HEK293 (cell line): ENCODE data around the gene FLT4.
A peak's percentile ranks its signal among the peaks of the same experiment; 100 is the strongest.

Experiments used
- CTCF ChIA-PET: fragments of 350-600 bp; formaldehyde crosslinking; extraction: SDS; loops from one replicate; lab custom pipeline; 2021; ENCODE audit warnings: antibody characterized with exemption; lab: Yijun Ruan, JAX
- POLR2A ChIA-PET: fragments of 300-600 bp; formaldehyde crosslinking; extraction: SDS; loops from one replicate; lab custom pipeline; 2020; ENCODE audit warnings: antibody characterized with exemption, inconsistent platforms; lab: Yijun Ruan, JAX
- H3K27ac ChIP-seq: fragments of 200-500 bp; sonication (Bioruptor generic); 2 replicates; pipeline ENCODE4 v1.5.1; 2014; ENCODE audit warnings: low read depth, low read length, control low read depth, inconsistent platforms; ENCODE audit errors: extremely low read depth
- H3K36me3 ChIP-seq, 2 experiments: fragments of 200-500 bp in 1 of 2; sonication (Bioruptor generic) in 1 of 2; 1 replicate in 1 of 2; 2 replicates in 1 of 2; pipeline ENCODE4 v1.5.1; 2014 to 2017; ENCODE audit warnings: inconsistent platforms in 2 of 2, low read length in 2 of 2; ENCODE audit not compliant: control insufficient read depth in 2 of 2, insufficient read depth in 1 of 2
- H3K4me1 ChIP-seq: fragments of 200-500 bp; sonication (Bioruptor generic); 2 replicates; pipeline ENCODE4 v1.5.1; 2014; ENCODE audit warnings: mild to moderate bottlenecking, low read length, inconsistent platforms; ENCODE audit not compliant: control insufficient read depth, insufficient read depth
- H3K4me3 ChIP-seq: 2 replicates; pipeline ENCODE4 v1.5.1; 2011; ENCODE audit warnings: low read depth, mild to moderate bottlenecking, control low read depth, low read length, moderate library complexity
- H3K9me3 ChIP-seq: fragments of 200-500 bp; sonication (Bioruptor generic); 2 replicates; pipeline ENCODE4 v1.5.1; 2014; ENCODE audit warnings: low read depth, low read length, inconsistent platforms; ENCODE audit not compliant: control insufficient read depth, insufficient read depth
- KLF9 ChIP-seq: fragments of 450-650 bp; formaldehyde crosslinking; IDR thresholded peaks from 2 replicates; pipeline ENCODE4 v1.5.1; 2016; ENCODE audit warnings: missing biosample characterization, missing genetic modification characterization, low read depth
- MYNN ChIP-seq: fragments of 450-650 bp; formaldehyde crosslinking; IDR thresholded peaks from 2 replicates; pipeline ENCODE4 v1.5.1; 2016; ENCODE audit warnings: missing biosample characterization, missing genetic modification characterization, borderline replicate concordance
- OVOL3 ChIP-seq: fragments of 450-650 bp; formaldehyde crosslinking; IDR thresholded peaks from 2 replicates; pipeline ENCODE4 v1.5.1; 2016; ENCODE audit warnings: missing biosample characterization, missing genetic modification characterization
- SALL2 ChIP-seq: fragments of 450-650 bp; formaldehyde crosslinking; IDR thresholded peaks from 2 replicates; pipeline ENCODE4 v1.5.0; 2017; ENCODE audit warnings: missing biosample characterization, mild to moderate bottlenecking, missing genetic modification characterization, borderline replicate concordance
- SETDB1 ChIP-seq: IDR thresholded peaks from one replicate; pipeline ENCODE4 v1.6.1; 2017; ENCODE audit warnings: mild to moderate bottlenecking, low read length, moderate library complexity, mixed read lengths; ENCODE audit not compliant: insufficient read length
- ZNF10 ChIP-seq: fragments of 450-650 bp; formaldehyde crosslinking; IDR thresholded peaks from 2 replicates; pipeline ENCODE4 v1.5.1; 2017; ENCODE audit warnings: missing biosample characterization, missing genetic modification characterization
- ZNF133 ChIP-seq: fragments of 450-650 bp; formaldehyde crosslinking; IDR thresholded peaks from 2 replicates; pipeline ENCODE4 v1.5.1; 2016; ENCODE audit warnings: missing biosample characterization, missing genetic modification characterization
- ZNF184 ChIP-seq: fragments of 450-650 bp; IDR thresholded peaks from 2 replicates; pipeline ENCODE4 v1.5.1; 2018; ENCODE audit warnings: missing biosample characterization, mild to moderate bottlenecking, missing genetic modification characterization
- ZNF202 ChIP-seq: fragments of 450-650 bp; formaldehyde crosslinking; IDR thresholded peaks from 2 replicates; pipeline ENCODE4 v1.5.1; 2016; ENCODE audit warnings: missing biosample characterization, missing genetic modification characterization, borderline replicate concordance
- ZNF214 ChIP-seq: fragments of 450-650 bp; formaldehyde crosslinking; IDR thresholded peaks from 2 replicates; pipeline ENCODE4 v1.5.1; 2017; ENCODE audit warnings: missing biosample characterization, mild to moderate bottlenecking, missing genetic modification characterization, borderline replicate concordance
- ZNF239 ChIP-seq: fragments of 450-650 bp; formaldehyde crosslinking; IDR thresholded peaks from 2 replicates; pipeline ENCODE4 v1.5.1; 2016; ENCODE audit warnings: missing biosample characterization, missing genetic modification characterization
- ZNF433 ChIP-seq: fragments of 450-650 bp; formaldehyde crosslinking; IDR thresholded peaks from 2 replicates; pipeline ENCODE4 v1.5.1; 2016; ENCODE audit warnings: missing biosample characterization, missing genetic modification characterization, low read depth
- ZNF510 ChIP-seq: fragments of 450-650 bp; formaldehyde crosslinking; IDR thresholded peaks from 2 replicates; pipeline ENCODE4 v1.5.1; 2018; ENCODE audit warnings: mild to moderate bottlenecking, missing genetic modification characterization, missing biosample characterization; ENCODE audit not compliant: insufficient replicate concordance
- ZNF514 ChIP-seq: fragments of 450-650 bp; formaldehyde crosslinking; IDR thresholded peaks from 2 replicates; pipeline ENCODE4 v1.5.1; 2016; ENCODE audit warnings: missing biosample characterization, missing genetic modification characterization
- ZNF548 ChIP-seq: fragments of 450-650 bp; formaldehyde crosslinking; IDR thresholded peaks from 2 replicates; pipeline ENCODE4 v1.5.1; 2016; ENCODE audit warnings: missing biosample characterization, missing genetic modification characterization
- ZSCAN30 ChIP-seq: fragments of 450-650 bp; IDR thresholded peaks from 2 replicates; pipeline ENCODE4 v1.5.1; 2018; ENCODE audit warnings: missing biosample characterization, mild to moderate bottlenecking, missing genetic modification characterization, moderate library complexity
- TF ChIP-seq, protein P1 (sequence below): fragments of 450-650 bp; formaldehyde crosslinking; IDR thresholded peaks from 2 replicates; pipeline ENCODE4 v1.5.1; 2016; ENCODE audit warnings: missing biosample characterization, missing genetic modification characterization
- TF ChIP-seq, protein P2 (sequence below): fragments of 450-650 bp; formaldehyde crosslinking; IDR thresholded peaks from 2 replicates; pipeline ENCODE4 v1.5.1; 2017; ENCODE audit warnings: missing biosample characterization, mild to moderate bottlenecking, missing genetic modification characterization, moderate library complexity
- TF ChIP-seq, protein P3 (sequence below): fragments of 450-650 bp; formaldehyde crosslinking; IDR thresholded peaks from 2 replicates; pipeline ENCODE4 v1.5.1; 2017; ENCODE audit warnings: missing biosample characterization, missing genetic modification characterization
- TF ChIP-seq, protein P4 (sequence below): fragments of 450-650 bp; formaldehyde crosslinking; IDR thresholded peaks from 2 replicates; pipeline ENCODE4 v1.5.1; 2016; ENCODE audit warnings: missing biosample characterization, missing genetic modification characterization
- TF ChIP-seq, protein P5 (sequence below): IDR thresholded peaks from 2 replicates; pipeline ENCODE4 v1.6.1; 2011; ENCODE audit warnings: mild to moderate bottlenecking, low read depth, low read length, borderline replicate concordance
- TF ChIP-seq, protein P6 (sequence below): fragments of 450-650 bp; formaldehyde crosslinking; IDR thresholded peaks from 2 replicates; pipeline ENCODE4 v1.5.1; 2016; ENCODE audit warnings: missing biosample characterization, missing genetic modification characterization
- TF ChIP-seq, protein P7 (sequence below): fragments of 450-650 bp; formaldehyde crosslinking; IDR thresholded peaks from 2 replicates; pipeline ENCODE4 v1.5.1; 2016; ENCODE audit warnings: missing biosample characterization, missing genetic modification characterization
- TF ChIP-seq, protein P8 (sequence below): fragments of 450-650 bp; formaldehyde crosslinking; IDR thresholded peaks from 2 replicates; pipeline ENCODE4 v1.5.1; 2016; ENCODE audit warnings: missing biosample characterization, missing genetic modification characterization

FLT4 gene

DNA sequence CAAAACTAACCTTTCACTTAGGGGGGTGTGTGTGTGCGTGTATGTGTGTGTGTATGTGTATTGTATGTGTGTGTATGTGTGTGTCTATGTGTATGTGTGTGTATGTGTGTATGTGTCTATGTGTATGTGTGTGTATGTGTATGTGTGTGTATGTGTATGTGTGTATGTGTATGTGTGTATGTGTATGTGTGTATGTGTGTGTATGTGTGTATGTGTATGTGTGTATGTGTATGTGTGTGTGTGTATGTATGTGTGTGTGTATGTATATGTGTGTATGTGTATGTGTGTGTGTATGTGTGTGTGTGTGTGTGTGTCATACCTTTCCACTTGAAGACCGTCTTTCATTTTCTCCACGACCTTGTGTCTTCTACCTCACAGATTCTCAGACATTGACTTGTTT is 20.8 kb upstream of the FLT4 start:
- POLR2A ChIA-PET = interaction anchor here (0.6 kb wide), 1 partner anchor 58 kb away, joined by 3 read pairs; no protein-coding TSS in a partner anchor
- Histone ChIP-seq H3K36me3 (no peaks in the 10 kb centered on the region), H3K9me3 (no peaks in the 10 kb centered on the region), H3K27ac (no peak overlapping the region), H3K4me1 (no peaks in the 10 kb centered on the region), H3K4me3 (no peak overlapping the region)
- CTCF ChIA-PET = interaction anchor here (0.6 to 1.0 kb wide), 6 partner anchors 13 to 313 kb away, joined by 3 to 5 read pairs (median 3); no protein-coding TSS in a partner anchor
- TF ChIP-seq, protein P1, sequence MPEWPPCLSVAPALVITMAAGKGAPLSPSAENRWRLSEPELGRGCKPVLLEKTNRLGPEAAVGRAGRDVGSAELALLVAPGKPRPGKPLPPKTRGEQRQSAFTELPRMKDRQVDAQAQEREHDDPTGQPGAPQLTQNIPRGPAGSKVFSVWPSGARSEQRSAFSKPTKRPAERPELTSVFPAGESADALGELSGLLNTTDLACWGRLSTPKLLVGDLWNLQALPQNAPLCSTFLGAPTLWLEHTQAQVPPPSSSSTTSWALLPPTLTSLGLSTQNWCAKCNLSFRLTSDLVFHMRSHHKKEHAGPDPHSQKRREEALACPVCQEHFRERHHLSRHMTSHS = peak; percentile 50; the same call in 1 of the 2 replicates
- no peak for TF ChIP-seq ZNF510 (tag by site-specific recombination)
- no peak for TF ChIP-seq ZNF433 (tag by site-specific recombination)
- TF ChIP-seq, protein P2, sequence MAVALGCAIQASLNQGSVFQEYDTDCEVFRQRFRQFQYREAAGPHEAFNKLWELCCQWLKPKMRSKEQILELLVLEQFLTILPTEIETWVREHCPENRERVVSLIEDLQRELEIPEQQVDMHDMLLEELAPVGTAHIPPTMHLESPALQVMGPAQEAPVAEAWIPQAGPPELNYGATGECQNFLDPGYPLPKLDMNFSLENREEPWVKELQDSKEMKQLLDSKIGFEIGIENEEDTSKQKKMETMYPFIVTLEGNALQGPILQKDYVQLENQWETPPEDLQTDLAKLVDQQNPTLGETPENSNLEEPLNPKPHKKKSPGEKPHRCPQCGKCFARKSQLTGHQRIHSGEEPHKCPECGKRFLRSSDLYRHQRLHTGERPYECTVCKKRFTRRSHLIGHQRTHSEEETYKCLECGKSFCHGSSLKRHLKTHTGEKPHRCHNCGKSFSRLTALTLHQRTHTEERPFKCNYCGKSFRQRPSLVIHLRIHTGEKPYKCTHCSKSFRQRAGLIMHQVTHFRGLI (tag by site-specific recombination) = no peak
- TF ChIP-seq ZNF184 = no peak
- TF ChIP-seq KLF9 (tag by site-specific recombination) = peak; percentile 14; the same call in 1 of the 2 replicates
- TF ChIP-seq MYNN (tag by site-specific recombination) = no peak; the same call in 1 of the 2 replicates
- TF ChIP-seq ZNF133 (tag by site-specific recombination) = 0 out of 2 replicates have a peak, but pooled peaks have one; percentile 21
- no peak for TF ChIP-seq ZNF214 (tag by site-specific recombination)
- TF ChIP-seq ZNF514 (tag by site-specific recombination) = peak; percentile 58; the same call in 1 of the 2 replicates
- TF ChIP-seq ZNF202 = peak; percentile 90
- no peak for TF ChIP-seq ZSCAN30 (tag by site-specific recombination)
- TF ChIP-seq OVOL3 (tag by site-specific recombination) = no peak
- TF ChIP-seq, protein P3, sequence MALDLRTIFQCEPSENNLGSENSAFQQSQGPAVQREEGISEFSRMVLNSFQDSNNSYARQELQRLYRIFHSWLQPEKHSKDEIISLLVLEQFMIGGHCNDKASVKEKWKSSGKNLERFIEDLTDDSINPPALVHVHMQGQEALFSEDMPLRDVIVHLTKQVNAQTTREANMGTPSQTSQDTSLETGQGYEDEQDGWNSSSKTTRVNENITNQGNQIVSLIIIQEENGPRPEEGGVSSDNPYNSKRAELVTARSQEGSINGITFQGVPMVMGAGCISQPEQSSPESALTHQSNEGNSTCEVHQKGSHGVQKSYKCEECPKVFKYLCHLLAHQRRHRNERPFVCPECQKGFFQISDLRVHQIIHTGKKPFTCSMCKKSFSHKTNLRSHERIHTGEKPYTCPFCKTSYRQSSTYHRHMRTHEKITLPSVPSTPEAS = peak; percentile 100
- TF ChIP-seq, protein P4, sequence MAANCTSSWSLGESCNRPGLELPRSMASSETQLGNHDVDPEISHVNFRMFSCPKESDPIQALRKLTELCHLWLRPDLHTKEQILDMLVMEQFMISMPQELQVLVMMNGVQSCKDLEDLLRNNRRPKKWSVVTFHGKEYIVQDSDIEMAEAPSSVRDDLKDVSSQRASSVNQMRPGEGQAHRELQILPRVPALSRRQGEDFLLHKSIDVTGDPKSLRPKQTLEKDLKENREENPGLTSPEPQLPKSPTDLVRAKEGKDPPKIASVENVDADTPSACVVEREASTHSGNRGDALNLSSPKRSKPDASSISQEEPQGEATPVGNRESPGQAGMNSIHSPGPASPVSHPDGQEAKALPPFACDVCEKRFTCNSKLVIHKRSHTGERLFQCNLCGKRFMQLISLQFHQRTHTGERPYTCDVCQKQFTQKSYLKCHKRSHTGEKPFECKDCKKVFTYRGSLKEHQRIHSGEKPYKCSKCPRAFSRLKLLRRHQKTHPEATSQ (tag by site-specific recombination) = no peak
- TF ChIP-seq, protein P5, sequence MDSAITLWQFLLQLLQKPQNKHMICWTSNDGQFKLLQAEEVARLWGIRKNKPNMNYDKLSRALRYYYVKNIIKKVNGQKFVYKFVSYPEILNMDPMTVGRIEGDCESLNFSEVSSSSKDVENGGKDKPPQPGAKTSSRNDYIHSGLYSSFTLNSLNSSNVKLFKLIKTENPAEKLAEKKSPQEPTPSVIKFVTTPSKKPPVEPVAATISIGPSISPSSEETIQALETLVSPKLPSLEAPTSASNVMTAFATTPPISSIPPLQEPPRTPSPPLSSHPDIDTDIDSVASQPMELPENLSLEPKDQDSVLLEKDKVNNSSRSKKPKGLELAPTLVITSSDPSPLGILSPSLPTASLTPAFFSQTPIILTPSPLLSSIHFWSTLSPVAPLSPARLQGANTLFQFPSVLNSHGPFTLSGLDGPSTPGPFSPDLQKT = no peak
- TF ChIP-seq ZNF239 (tag by site-specific recombination) = peak; percentile 47; the same call in 1 of the 2 replicates
- no peak for TF ChIP-seq SALL2
- no peak for TF ChIP-seq SETDB1
- TF ChIP-seq, protein P6, sequence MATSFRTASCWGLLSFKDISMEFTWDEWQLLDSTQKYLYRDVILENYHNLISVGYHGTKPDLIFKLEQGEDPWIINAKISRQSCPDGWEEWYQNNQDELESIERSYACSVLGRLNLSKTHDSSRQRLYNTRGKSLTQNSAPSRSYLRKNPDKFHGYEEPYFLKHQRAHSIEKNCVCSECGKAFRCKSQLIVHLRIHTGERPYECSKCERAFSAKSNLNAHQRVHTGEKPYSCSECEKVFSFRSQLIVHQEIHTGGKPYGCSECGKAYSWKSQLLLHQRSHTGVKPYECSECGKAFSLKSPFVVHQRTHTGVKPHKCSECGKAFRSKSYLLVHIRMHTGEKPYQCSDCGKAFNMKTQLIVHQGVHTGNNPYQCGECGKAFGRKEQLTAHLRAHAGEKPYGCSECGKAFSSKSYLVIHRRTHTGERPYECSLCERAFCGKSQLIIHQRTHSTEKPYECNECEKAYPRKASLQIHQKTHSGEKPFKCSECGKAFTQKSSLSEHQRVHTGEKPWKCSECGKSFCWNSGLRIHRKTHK = no peak
- no peak for TF ChIP-seq ZNF10
- TF ChIP-seq, protein P7, sequence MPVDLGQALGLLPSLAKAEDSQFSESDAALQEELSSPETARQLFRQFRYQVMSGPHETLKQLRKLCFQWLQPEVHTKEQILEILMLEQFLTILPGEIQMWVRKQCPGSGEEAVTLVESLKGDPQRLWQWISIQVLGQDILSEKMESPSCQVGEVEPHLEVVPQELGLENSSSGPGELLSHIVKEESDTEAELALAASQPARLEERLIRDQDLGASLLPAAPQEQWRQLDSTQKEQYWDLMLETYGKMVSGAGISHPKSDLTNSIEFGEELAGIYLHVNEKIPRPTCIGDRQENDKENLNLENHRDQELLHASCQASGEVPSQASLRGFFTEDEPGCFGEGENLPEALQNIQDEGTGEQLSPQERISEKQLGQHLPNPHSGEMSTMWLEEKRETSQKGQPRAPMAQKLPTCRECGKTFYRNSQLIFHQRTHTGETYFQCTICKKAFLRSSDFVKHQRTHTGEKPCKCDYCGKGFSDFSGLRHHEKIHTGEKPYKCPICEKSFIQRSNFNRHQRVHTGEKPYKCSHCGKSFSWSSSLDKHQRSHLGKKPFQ (tag by site-specific recombination) = no peak
- TF ChIP-seq ZNF548 (tag by site-specific recombination) = no peak
- TF ChIP-seq, protein P8, sequence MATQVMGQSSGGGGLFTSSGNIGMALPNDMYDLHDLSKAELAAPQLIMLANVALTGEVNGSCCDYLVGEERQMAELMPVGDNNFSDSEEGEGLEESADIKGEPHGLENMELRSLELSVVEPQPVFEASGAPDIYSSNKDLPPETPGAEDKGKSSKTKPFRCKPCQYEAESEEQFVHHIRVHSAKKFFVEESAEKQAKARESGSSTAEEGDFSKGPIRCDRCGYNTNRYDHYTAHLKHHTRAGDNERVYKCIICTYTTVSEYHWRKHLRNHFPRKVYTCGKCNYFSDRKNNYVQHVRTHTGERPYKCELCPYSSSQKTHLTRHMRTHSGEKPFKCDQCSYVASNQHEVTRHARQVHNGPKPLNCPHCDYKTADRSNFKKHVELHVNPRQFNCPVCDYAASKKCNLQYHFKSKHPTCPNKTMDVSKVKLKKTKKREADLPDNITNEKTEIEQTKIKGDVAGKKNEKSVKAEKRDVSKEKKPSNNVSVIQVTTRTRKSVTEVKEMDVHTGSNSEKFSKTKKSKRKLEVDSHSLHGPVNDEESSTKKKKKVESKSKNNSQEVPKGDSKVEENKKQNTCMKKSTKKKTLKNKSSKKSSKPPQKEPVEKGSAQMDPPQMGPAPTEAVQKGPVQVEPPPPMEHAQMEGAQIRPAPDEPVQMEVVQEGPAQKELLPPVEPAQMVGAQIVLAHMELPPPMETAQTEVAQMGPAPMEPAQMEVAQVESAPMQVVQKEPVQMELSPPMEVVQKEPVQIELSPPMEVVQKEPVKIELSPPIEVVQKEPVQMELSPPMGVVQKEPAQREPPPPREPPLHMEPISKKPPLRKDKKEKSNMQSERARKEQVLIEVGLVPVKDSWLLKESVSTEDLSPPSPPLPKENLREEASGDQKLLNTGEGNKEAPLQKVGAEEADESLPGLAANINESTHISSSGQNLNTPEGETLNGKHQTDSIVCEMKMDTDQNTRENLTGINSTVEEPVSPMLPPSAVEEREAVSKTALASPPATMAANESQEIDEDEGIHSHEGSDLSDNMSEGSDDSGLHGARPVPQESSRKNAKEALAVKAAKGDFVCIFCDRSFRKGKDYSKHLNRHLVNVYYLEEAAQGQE (tag by site-specific recombination) = no peak
